Fibroblast of the aortic adventitia (primary cell): Measurements from ENCODE around the gene ZNRF3. TPM values are rescaled to one million over a fixed set of nuclear protein-coding genes. Genes with fewer than 3 reads are reported as not detected.

Experiments
- DNase-seq: peaks from one replicate; pipeline ENCODE4 v3.0.0-alpha.2; 2010; ENCODE audit warnings: low read depth
- H3K4me3 ChIP-seq: 2 replicates; pipeline ENCODE4 v1.5.1; 2011; ENCODE audit warnings: low read depth, mild to moderate bottlenecking, control low read depth, low read length, moderate library complexity
- total RNA-seq: library from RNA; depleted of rRNA; stranded (reverse); fragments of >200 nt; gene quantifications from 2 replicates; pipeline ENCODE4 v1.2.3, GENCODE V29; 2012; ENCODE audit warnings: low replicate concordance
- TF ChIP-seq, protein P1 (sequence below): IDR thresholded peaks from 2 replicates; pipeline ENCODE4 v1.5.1; 2011; ENCODE audit warnings: mild to moderate bottlenecking, low read length, control low read depth, inconsistent platforms; ENCODE audit not compliant: insufficient read depth

ZNRF3 gene
- total RNA-seq, 1 donor, result 4.4 TPM

DNA sequence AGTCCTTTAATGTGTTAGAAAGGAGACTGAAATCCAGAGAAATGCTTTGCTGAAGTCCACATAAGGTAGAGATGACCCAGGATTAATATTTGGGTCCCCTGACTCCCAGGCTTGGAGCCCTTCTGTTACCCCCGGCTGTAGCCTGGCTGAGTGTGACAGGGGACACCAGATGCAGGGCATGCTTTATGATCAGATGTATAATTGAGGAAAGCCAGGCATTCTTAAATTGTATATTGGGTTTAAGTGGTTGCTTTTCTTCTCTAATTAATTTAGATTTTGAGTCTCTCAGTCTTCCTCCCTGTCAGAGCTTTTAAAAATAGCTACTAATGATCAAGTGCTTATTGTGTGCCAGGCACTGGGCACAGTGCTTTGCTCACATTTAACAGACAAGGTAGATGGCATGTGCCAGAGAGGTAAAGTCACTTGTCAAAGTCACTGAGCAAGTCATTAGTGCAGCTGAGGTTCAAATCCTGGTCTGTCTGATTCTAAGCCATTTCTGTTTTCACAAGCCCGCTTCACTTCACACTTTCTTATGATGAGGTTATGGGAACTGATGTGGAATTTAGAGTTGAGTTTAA, 7.9 kb downstream of the ZNRF3 start:
- no peak overlapping the region for H3K4me3 ChIP-seq
- TF ChIP-seq, protein P1, sequence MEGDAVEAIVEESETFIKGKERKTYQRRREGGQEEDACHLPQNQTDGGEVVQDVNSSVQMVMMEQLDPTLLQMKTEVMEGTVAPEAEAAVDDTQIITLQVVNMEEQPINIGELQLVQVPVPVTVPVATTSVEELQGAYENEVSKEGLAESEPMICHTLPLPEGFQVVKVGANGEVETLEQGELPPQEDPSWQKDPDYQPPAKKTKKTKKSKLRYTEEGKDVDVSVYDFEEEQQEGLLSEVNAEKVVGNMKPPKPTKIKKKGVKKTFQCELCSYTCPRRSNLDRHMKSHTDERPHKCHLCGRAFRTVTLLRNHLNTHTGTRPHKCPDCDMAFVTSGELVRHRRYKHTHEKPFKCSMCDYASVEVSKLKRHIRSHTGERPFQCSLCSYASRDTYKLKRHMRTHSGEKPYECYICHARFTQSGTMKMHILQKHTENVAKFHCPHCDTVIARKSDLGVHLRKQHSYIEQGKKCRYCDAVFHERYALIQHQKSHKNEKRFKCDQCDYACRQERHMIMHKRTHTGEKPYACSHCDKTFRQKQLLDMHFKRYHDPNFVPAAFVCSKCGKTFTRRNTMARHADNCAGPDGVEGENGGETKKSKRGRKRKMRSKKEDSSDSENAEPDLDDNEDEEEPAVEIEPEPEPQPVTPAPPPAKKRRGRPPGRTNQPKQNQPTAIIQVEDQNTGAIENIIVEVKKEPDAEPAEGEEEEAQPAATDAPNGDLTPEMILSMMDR, result no peak
- DNase-seq, result no peak

DNA sequence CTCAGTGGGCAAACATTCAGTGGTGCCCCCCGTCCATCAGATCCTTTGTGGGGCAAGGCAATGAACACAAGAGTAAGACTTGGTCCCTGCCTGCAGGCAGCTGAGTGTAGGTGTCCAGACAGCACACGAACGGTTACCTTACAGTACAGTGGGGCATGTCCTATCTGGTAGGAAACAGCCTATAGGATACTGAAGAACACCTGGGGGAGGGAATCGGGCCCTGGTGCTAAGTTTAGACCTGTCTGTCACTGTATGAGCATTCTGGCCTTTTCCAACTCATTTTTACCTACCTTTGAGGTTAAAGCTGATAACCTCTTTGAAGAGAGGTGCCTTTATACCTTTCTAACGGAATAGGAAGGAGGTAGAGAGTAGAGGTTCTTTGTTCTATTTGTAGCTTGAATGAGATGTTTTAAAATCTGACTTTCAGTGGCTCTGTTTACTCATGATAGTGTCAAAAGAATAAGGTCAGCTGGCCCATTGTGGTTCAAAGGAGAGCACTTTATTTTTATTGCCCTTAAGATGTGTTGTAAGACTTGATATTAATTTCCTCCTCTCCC, 8.9 kb downstream of the ZNRF3 start:
- H3K4me3 ChIP-seq, result no peak overlapping the region
- TF ChIP-seq, protein P1, result no peak
- DNase-seq, result no peak

DNA sequence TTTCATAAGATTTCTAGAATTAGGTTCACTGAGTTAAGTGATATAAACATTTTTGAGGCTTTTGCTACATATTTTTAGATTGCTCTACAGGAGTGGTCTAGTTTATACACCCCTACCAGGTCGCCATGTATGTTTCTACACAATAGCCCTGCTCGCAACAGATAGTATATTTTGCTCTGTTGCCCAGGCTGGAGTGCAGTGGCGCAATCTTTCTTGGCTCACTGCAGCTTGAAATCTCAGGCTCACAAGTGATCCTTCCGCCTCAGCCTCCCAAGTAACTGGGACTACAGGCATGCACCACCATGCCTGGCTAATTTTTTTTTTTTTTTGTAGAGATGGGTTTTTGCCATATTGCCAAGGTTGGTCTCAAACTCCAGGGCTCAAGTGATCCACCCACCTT, 10.4 kb downstream of the ZNRF3 start:
- TF ChIP-seq, protein P1, result no peak
- DNase-seq, result no peak
- H3K4me3 ChIP-seq, result no peak overlapping the region

DNA sequence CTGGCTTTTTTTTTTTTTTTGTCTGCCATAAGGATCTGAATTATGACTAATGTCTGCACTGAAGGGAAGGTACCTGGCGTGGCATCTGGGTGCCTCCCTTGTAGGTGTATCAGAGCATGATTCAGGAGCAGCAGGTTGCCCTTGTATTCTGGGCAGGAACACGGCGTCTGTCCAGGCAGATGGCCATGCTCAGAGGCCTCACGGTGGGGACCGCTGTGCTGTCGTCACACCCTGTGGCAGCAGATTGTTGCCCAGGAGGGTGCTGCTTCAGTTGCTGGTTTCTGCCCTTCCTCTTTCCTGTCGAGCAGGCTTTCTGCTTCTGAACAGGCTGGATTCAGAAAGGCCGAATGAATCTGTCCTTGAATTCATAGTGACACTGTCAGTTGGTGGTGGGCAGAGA, 11.0 kb downstream of the ZNRF3 start:
- H3K4me3 ChIP-seq, result no peak overlapping the region
- TF ChIP-seq, protein P1, result no peak
- no peak for DNase-seq

DNA sequence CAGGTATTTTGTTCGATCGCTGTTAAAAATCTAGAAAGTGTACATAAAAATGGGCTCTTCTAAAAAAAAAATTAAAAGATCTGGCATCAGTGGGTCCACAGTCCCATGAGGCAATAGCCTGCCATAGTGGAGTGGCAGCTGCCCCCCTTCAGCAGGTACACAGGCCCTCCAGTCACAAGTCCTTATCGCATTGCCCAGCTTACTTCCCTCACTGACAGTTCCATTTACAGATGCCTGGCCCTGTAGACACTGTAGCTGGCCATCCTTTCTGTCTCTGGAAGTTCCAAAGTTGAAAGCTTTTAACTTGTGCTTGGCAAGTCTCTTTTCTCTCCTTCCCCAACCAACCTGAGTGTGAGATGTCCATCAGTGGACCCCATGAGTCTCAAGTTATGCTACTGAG, 11.4 kb downstream of the ZNRF3 start:
- no peak for DNase-seq
- H3K4me3 ChIP-seq, result no peak overlapping the region
- TF ChIP-seq, protein P1, result no peak

DNA sequence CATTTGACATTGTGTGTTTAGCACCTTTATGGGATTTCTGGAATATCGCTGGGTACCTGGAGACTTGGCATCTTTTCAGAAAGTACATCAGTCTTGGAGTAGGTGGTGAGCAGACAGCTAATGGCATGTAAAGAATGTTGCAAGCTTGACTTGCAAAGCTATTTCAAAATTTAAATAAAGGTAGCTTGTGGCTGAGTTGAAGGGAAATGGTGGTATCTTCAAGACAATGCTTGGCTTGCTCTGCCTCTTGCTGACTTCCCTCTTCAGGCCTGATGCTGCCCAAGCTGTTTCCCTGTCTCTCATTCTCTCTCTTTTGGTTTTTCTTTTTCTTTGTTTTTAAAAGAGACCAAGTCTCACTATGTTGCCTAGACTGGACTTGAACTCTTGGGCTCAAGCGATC, 13.2 kb downstream of the ZNRF3 start:
- no peak overlapping the region for H3K4me3 ChIP-seq
- DNase-seq, result no peak
- TF ChIP-seq, protein P1, result no peak

DNA sequence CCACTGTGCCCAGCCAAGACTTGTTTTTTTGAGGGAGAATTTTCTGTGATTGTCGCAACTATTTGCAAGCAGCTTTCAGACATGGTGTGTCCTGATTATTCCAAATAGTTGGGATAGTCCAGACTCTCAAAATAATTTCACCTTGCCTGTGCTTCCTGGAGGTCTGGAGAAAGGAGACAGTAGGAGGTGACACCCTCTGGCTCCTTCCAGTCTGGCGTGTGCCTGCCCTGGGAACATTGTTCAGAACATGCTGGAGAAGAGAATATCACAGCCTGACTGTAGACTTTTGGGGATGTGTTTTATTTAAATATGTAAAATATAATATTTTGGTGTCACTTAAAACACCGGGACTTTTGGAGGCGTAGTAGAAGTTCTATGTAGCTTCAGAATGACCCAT, 14.9 kb downstream of the ZNRF3 start:
- H3K4me3 ChIP-seq, result no peak overlapping the region
- TF ChIP-seq, protein P1, result no peak
- DNase-seq, result no peak
